Measurements from ENCODE around the gene EMC1. TPM values are rescaled to one million over a fixed set of nuclear protein-coding genes. Genes with fewer than 3 reads are reported as not detected.

Gene EMC1
- total and polyA plus RNA-seq, 7 donors, result 1.2 to 46.5 (median 19.6) TPM

GRCh38 chr1:19206947-19207346 is 44.4 kb downstream of the EMC1 start:
- no peaks in the 10 kb centered on the region for H3K36me3 ChIP-seq
- no peaks in the 10 kb centered on the region for H3K9me3 ChIP-seq
- H3K4me1 ChIP-seq, result peaks cover 0 to 87% (median 76%) of the 10 kb centered on the region in 4 donors
- 55 to 59% methylated on average over 3 of the region's 3 CpGs for WGBS, 2 donors
- H3K4me3 ChIP-seq, result no peak overlapping the region
- no peak for DNase-seq
- H3K27me3 ChIP-seq, result no peaks in the 10 kb centered on the region
- TF ChIP-seq POLR2AphosphoS5 (IDR thresholded peaks at IDR 0.05), result no peak
- TF ChIP-seq EP300 (IDR thresholded peaks at IDR 0.05), result no peak
- no peak for TF ChIP-seq POLR2A (IDR thresholded peaks at IDR 0.05)
- no peak for TF ChIP-seq CTCF (IDR thresholded peaks at IDR 0.05)
- peak overlapping the region; percentile 18 to 98 (median 95) for H3K27ac ChIP-seq
- intact Hi-C loops (cut with DNase I), result loop anchor here (10.0 kb wide), 1 partner anchor 978 kb away; the partner anchor contains the start of genes PLA2G2C and UBXN10

GRCh38 chr1:19205845-19206244 is 45.5 kb downstream of the EMC1 start:
- Histone ChIP-seq H3K4me1 (peaks cover 0 to 84% (median 70%) of the 10 kb centered on the region in 4 donors), H3K27me3 (no peaks in the 10 kb centered on the region), H3K4me3 (no peak overlapping the region), H3K27ac (peak overlapping the region in 3 of 4 donors; percentile 95 to 98 (median 95)), H3K36me3 (peaks cover 0 to 5% (median under 1%) of the 10 kb centered on the region in 4 donors), H3K9me3 (no peaks in the 10 kb centered on the region)
- DNase-seq, result no peak
- intact Hi-C loops (cut with DNase I), result loop anchor here (10.0 kb wide), 1 partner anchor 979 kb away; the partner anchor contains the start of genes PLA2G2C and UBXN10
- 85 to 87% methylated on average over 5 of the region's 5 CpGs for WGBS, 2 donors
- TF ChIP-seq POLR2AphosphoS5 (IDR thresholded peaks at IDR 0.05), result no peak
- TF ChIP-seq CTCF (IDR thresholded peaks at IDR 0.05), result no peak
- no peak for TF ChIP-seq EP300 (IDR thresholded peaks at IDR 0.05)
- TF ChIP-seq POLR2A (IDR thresholded peaks at IDR 0.05), result no peak

GRCh38 chr1:19205403-19205802 is 45.9 kb downstream of the EMC1 start:
- intact Hi-C loops (cut with DNase I), result loop anchor here (10.0 kb wide), 1 partner anchor 979 kb away; the partner anchor contains the start of genes PLA2G2C and UBXN10
- no peaks in the 10 kb centered on the region for H3K9me3 ChIP-seq

GRCh38 chr1:19204446-19205266 is 46.7 kb downstream of the EMC1 start:
- Histone ChIP-seq H3K27ac (peak overlapping the region in 3 of 4 donors; percentile 10 to 98 (median 19)), H3K36me3 (peaks cover 0 to 11% (median 5%) of the 10 kb centered on the region in 4 donors), H3K27me3 (no peaks in the 10 kb centered on the region), H3K9me3 (no peaks in the 10 kb centered on the region), H3K4me3 (no peak overlapping the region), H3K4me1 (peaks cover 0 to 81% (median 68%) of the 10 kb centered on the region in 4 donors)
- no peak for DNase-seq
- WGBS, 2 donors, result 89 to 91% methylated on average over 6 of the region's 6 CpGs
- intact Hi-C loops (cut with DNase I), result loop anchor here (10.0 kb wide), 1 partner anchor 980 kb away; the partner anchor contains the start of genes PLA2G2C and UBXN10
- TF ChIP-seq EP300 (IDR thresholded peaks at IDR 0.05), result no peak
- no peak for TF ChIP-seq CTCF (IDR thresholded peaks at IDR 0.05)
- no peak for TF ChIP-seq POLR2A (IDR thresholded peaks at IDR 0.05)
- TF ChIP-seq POLR2AphosphoS5 (IDR thresholded peaks at IDR 0.05), result no peak

More at GRCh38 chr1:19205403-19205802, 45.9 kb downstream of the EMC1 start:
- H3K27me3 ChIP-seq, result no peaks in the 10 kb centered on the region
- H3K36me3 ChIP-seq, result peaks cover 0 to 5% (median 3%) of the 10 kb centered on the region in 4 donors
- peaks cover 0 to 81% (median 68%) of the 10 kb centered on the region in 4 donors for H3K4me1 ChIP-seq
- 78 to 87% methylated on average over 1 of the region's 1 CpG for WGBS, 2 donors
- H3K4me3 ChIP-seq, result no peak overlapping the region
- peak overlapping the region in 3 of 4 donors; percentile 95 to 98 (median 95) for H3K27ac ChIP-seq
- no peak for TF ChIP-seq POLR2AphosphoS5 (IDR thresholded peaks at IDR 0.05)
- TF ChIP-seq EP300 (IDR thresholded peaks at IDR 0.05), result no peak
- TF ChIP-seq POLR2A (IDR thresholded peaks at IDR 0.05), result no peak
- no peak for TF ChIP-seq CTCF (IDR thresholded peaks at IDR 0.05)
- DNase-seq, result no peak
